Measurements from ENCODE around the gene PON3. TPM values are rescaled to one million over a fixed set of nuclear protein-coding genes. Genes with fewer than 3 reads are reported as not detected.

The PON3 gene
- total RNA-seq, 4 donors from 2014 or later = 0.50 to 1.2 (median 0.63) TPM; not detected in 1

GRCh38 chr7:95317546-95317945 is 78.6 kb downstream of the PON3 start:
- DNase-seq (ENCODE audit: extremely low spot score) = peak; percentile 57
- Histone ChIP-seq H3K4me1 (no peaks in the 10 kb centered on the region), H3K36me3 (no peaks in the 10 kb centered on the region), H3K27ac (replicated peaks in 1 of 4) (no peak overlapping the region), H3K9me3 (no peaks in the 10 kb centered on the region), H3K4me3 (no peak overlapping the region), H3K27me3 (no peaks in the 10 kb centered on the region)
- TF ChIP-seq EP300 (IDR thresholded peaks at IDR 0.05) (no peak), POLR2A (IDR thresholded peaks at IDR 0.05; ENCODE audit: low read depth) (no peak), CTCF (IDR thresholded peaks at IDR 0.05) (no peak), POLR2AphosphoS5 (IDR thresholded peaks at IDR 0.05) (no peak)
- 42% methylated on average over 2 of the region's 2 CpGs for WGBS
- intact Hi-C loops (cut with DNase I) = no loop called here

- Histone ChIP-seq H3K36me3 (no peaks in the 10 kb centered on the region), H3K27ac (replicated peaks in 1 of 4) (no peak overlapping the region), H3K4me1 (no peaks in the 10 kb centered on the region), H3K4me3 (no peak overlapping the region), H3K27me3 (no peaks in the 10 kb centered on the region), H3K9me3 (no peaks in the 10 kb centered on the region)
- intact Hi-C loops (cut with DNase I) = no loop called here
- no peak for DNase-seq (ENCODE audit: extremely low spot score)
- no peak for TF ChIP-seq POLR2AphosphoS5 (IDR thresholded peaks at IDR 0.05)
- no peak for TF ChIP-seq POLR2A (IDR thresholded peaks at IDR 0.05; ENCODE audit: low read depth)
- no peak for TF ChIP-seq EP300 (IDR thresholded peaks at IDR 0.05)
- TF ChIP-seq CTCF (IDR thresholded peaks at IDR 0.05) = no peak
- WGBS = 70% methylated on average over 2 of the region's 2 CpGs
Observed at GRCh38 chr7:95316588-95316987, 79.6 kb downstream of the PON3 start.

- peak; percentile 53 for DNase-seq (ENCODE audit: extremely low spot score)
- intact Hi-C loops (cut with DNase I) = no loop called here
- Histone ChIP-seq H3K4me1 (no peaks in the 10 kb centered on the region), H3K4me3 (no peak overlapping the region), H3K9me3 (no peaks in the 10 kb centered on the region), H3K27ac (replicated peaks in 1 of 4) (no peak overlapping the region), H3K36me3 (no peaks in the 10 kb centered on the region), H3K27me3 (no peaks in the 10 kb centered on the region)
- WGBS = 94% methylated on average over 4 of the region's 4 CpGs
- TF ChIP-seq POLR2A (IDR thresholded peaks at IDR 0.05; ENCODE audit: low read depth) = no peak
- TF ChIP-seq EP300 (IDR thresholded peaks at IDR 0.05) = no peak
- TF ChIP-seq POLR2AphosphoS5 (IDR thresholded peaks at IDR 0.05) = no peak
- no peak for TF ChIP-seq CTCF (IDR thresholded peaks at IDR 0.05)
Observed at GRCh38 chr7:95312561-95312960, 83.6 kb downstream of the PON3 start.

- TF ChIP-seq CTCF (IDR thresholded peaks at IDR 0.05) (no peak), POLR2AphosphoS5 (IDR thresholded peaks at IDR 0.05) (no peak), POLR2A (IDR thresholded peaks at IDR 0.05; ENCODE audit: low read depth) (no peak), EP300 (IDR thresholded peaks at IDR 0.05) (no peak)
- Histone ChIP-seq H3K9me3 (no peaks in the 10 kb centered on the region), H3K4me1 (no peaks in the 10 kb centered on the region), H3K36me3 (no peaks in the 10 kb centered on the region), H3K4me3 (no peak overlapping the region), H3K27ac (replicated peaks in 1 of 4) (no peak overlapping the region), H3K27me3 (no peaks in the 10 kb centered on the region)
- WGBS = 66% methylated on average over 2 of the region's 2 CpGs
- DNase-seq (ENCODE audit: extremely low spot score) = no peak
- intact Hi-C loops (cut with DNase I) = no loop called here
Observed at GRCh38 chr7:95311389-95311788, 84.8 kb downstream of the PON3 start.

- 86% methylated on average over 2 of the region's 2 CpGs for WGBS
- no peaks in the 10 kb centered on the region for H3K9me3 ChIP-seq
- no peak overlapping the region for H3K4me3 ChIP-seq
- no peak overlapping the region for H3K27ac ChIP-seq (replicated peaks in 1 of 4)
- intact Hi-C loops (cut with DNase I) = no loop called here
- H3K36me3 ChIP-seq = no peaks in the 10 kb centered on the region
- TF ChIP-seq POLR2A (IDR thresholded peaks at IDR 0.05; ENCODE audit: low read depth) = no peak
- TF ChIP-seq CTCF (IDR thresholded peaks at IDR 0.05) = no peak
- no peak for TF ChIP-seq POLR2AphosphoS5 (IDR thresholded peaks at IDR 0.05)
- no peak for TF ChIP-seq EP300 (IDR thresholded peaks at IDR 0.05)
- no peaks in the 10 kb centered on the region for H3K27me3 ChIP-seq
- DNase-seq (ENCODE audit: extremely low spot score) = no peak
- no peaks in the 10 kb centered on the region for H3K4me1 ChIP-seq
Observed at GRCh38 chr7:95309951-95310350, 86.2 kb downstream of the PON3 start.
